ENCODE measurements around the gene MRPL57. TPM values are rescaled to one million over a fixed set of nuclear protein-coding genes. Genes with fewer than 3 reads are reported as not detected.

MRPL57 gene
- total RNA-seq, 1 experiment from 2014 or later, result 29.4 TPM

- DNase-seq (ENCODE audit: low spot score) (no peak), ATAC-seq (peak; percentile 57)
- ChIA-PET POLR2A (interaction anchor here (0.6 to 1.2 kb wide), 2 partner anchors 8 to 86 kb away, joined by 3 read pairs; partner anchors contain the start of gene LATS2), CTCF (interaction anchor here (0.6 kb wide), 1 partner anchor 419 kb away, joined by 3 read pairs; no protein-coding TSS in a partner anchor)
- H3K9me3 Mint-ChIP-seq, result no peaks in the 10 kb centered on the region
- H3K36me3 Mint-ChIP-seq, result peaks cover 35% of the 10 kb centered on the region
- peaks cover 37% of the 10 kb centered on the region for H3K4me1 Mint-ChIP-seq
- H3K27me3 Mint-ChIP-seq (ENCODE audit: low read depth), result no peaks in the 10 kb centered on the region
- H3K4me3 Mint-ChIP-seq, result no peak overlapping the region
- peak overlapping the region; percentile 54 for H3K27ac Mint-ChIP-seq
- TF ChIP-seq ZNF532 (CRISPR knock-in tag; IDR thresholded peaks at IDR 0.05; ENCODE audit: borderline replicate concordance), result no peak
- TF ChIP-seq FOXJ3 (CRISPR knock-in tag; IDR thresholded peaks at IDR 0.05; ENCODE audit: borderline replicate concordance), result no peak
- TF ChIP-seq NFATC4 (CRISPR knock-in tag; IDR thresholded peaks at IDR 0.05), result 0 out of 2 replicates have a peak, but pooled peaks have one; percentile 40
- TF ChIP-seq ZNF396 (CRISPR knock-in tag; IDR thresholded peaks at IDR 0.05; ENCODE audit: borderline replicate concordance), result no peak
- TF ChIP-seq ZNF416 (CRISPR knock-in tag; IDR thresholded peaks at IDR 0.05), result peak; percentile 70; the same call in 1 of the 2 replicates
- TF ChIP-seq ZNF281 (CRISPR knock-in tag; IDR thresholded peaks at IDR 0.05), result no peak
- TF ChIP-seq MLX (CRISPR knock-in tag; IDR thresholded peaks at IDR 0.05), result no peak
- TF ChIP-seq ZNF219 (CRISPR knock-in tag; IDR thresholded peaks at IDR 0.05; ENCODE audit: borderline replicate concordance), result no peak
- TF ChIP-seq IRF2 (CRISPR knock-in tag; IDR thresholded peaks at IDR 0.05; ENCODE audit: borderline replicate concordance, low read depth), result no peak
- no peak for TF ChIP-seq AFF4 (CRISPR knock-in tag; IDR thresholded peaks at IDR 0.05; ENCODE audit: borderline replicate concordance)
- TF ChIP-seq TP53 (CRISPR knock-in tag; IDR thresholded peaks at IDR 0.05), result no peak
- peak; percentile 46; the same call in 1 of the 2 replicates for TF ChIP-seq PRRX2 (CRISPR knock-in tag; IDR thresholded peaks at IDR 0.05)
- TF ChIP-seq AR (CRISPR knock-in tag; IDR thresholded peaks at IDR 0.05), result 0 out of 2 replicates have a peak, but pooled peaks have one; percentile 27
- no peak for TF ChIP-seq HMGA2 (CRISPR knock-in tag; IDR thresholded peaks at IDR 0.05)
- TF ChIP-seq STAT6 (CRISPR knock-in tag; conservative IDR thresholded peaks at IDR 0.05; ENCODE audit: low read depth), result no peak
- TF ChIP-seq SMAD4 (CRISPR knock-in tag; IDR thresholded peaks at IDR 0.05), result no peak
- TF ChIP-seq ESRRA (CRISPR knock-in tag; IDR thresholded peaks at IDR 0.05; ENCODE audit: borderline replicate concordance), result no peak
- TF ChIP-seq ATF3 (CRISPR knock-in tag; conservative IDR thresholded peaks at IDR 0.05), result no peak
- TF ChIP-seq ZNF423 (CRISPR knock-in tag; IDR thresholded peaks at IDR 0.05), result no peak
These were observed 28.6 kb upstream of the MRPL57 start for GRCh38 chr13:21147827-21148226.

Measured in WTC11 (cell line).